Activated CD8-positive, alpha-beta memory T cell treated with anti-CD3 and anti-CD28 coated beads, Interleukin-2, amount 50 U/mL, for 24 hours (primary cell): ENCODE results near the gene LGALS7B.
"Not testable (repeated sequence)": the region's sequence is repeated elsewhere in the genome, so short reads cannot be mapped to it uniquely, and the experiment has no call there.

Experiments
- DNase-seq: peaks from one replicate; pipeline ENCODE4 v3.0.0-alpha.2; 2020; ENCODE audit errors: extremely low read depth

LGALS7B gene

DNA sequence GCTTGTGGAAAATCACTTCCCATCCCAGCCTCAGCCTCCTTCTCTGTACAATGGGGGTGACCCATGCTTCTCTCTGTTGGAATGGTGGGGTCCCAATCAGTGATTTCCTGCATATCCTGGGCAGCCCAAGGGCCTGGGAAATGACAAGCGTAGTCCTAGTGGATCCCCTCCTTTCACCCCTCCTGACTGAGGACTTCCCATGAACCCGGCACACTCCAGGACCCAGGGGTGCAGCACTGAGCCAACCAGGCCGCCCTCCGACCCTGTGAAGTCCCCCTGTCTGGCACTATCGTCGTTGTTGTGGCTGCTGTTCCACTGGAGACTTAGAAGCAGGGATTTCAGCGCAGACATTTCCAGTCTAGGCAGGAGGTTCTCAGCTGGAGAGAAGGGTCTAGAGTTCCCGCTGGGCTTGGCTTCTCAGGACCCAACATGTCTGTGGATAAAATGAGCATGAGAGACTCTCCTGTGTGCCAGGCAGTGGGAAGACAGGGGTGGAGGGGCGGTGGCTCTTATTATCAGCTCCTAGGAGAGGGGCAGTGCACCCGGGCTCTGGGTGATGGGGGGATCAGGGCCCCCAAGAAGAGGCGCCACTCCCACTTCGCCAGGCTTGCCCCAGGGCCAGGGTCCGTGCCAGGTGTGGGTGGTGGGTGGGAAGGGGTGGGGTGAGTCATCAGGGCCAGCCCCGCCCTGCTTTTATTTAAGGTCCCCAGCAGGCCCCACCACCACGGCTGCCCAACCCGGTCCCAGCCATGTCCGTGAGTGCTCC is at the start of gene LGALS7B:
TSS of gene LGALS7B (plus strand) at position 723 of the 766 bp plus-strand sequence. CDS start at position 750, 27 bp downstream.
- no peak for DNase-seq

DNA sequence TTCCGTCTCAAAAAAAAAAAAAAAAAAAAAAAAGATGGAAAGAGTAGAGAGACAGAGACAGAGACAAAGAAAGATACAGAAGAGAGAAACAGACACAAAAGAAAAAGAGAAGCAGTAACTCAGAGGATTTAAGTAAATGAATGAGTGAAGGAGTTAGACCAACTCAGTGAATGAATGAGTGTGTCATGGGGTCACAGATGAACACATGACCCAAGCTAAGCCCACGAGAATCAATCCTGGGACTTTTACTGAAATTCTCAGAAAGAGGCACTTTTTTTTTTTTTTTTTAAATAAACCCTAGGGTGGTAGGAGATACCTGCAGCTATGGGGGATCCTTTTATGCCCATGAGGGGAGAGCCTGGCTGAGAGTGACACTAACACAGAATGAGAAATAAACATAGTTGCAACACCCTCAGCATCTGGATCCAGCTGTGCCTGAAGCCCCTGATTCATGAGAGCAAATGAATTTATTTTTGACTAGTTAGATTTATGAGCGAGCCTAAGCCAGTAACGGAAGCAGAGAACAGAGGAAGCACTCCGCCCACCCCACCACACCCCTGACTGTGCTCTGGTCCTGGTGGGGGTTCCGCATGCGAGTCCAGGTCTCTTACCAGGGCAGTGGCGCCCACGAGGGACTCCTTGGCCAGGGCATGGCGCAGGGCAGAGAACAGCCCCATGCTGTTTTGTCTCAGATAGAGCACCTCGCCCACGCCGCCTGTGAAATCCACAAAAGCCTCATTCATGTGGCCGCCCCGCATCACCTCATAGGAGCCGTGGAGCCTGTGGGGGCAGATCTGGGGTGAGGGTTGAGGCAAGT is 49.4 kb upstream of the LGALS7B start:
- no peak for DNase-seq

DNA sequence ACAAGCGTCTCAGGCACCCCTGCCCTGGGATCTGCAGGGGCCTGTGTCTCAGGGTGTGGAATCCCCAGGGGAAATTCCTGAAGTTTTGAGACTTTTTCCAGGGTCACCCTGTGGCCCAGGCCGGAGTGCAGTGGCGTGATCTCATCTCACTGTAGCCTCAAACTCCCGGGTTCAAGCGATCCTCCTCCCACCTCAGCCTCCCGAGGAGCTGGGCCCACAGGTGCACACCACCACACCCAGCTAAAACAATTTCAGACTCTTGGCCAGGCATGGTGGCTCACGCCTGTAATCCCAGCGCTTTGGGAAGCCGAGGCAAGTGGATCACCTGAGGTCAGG is 48.8 kb upstream of the LGALS7B start:
- no peak for DNase-seq

DNA sequence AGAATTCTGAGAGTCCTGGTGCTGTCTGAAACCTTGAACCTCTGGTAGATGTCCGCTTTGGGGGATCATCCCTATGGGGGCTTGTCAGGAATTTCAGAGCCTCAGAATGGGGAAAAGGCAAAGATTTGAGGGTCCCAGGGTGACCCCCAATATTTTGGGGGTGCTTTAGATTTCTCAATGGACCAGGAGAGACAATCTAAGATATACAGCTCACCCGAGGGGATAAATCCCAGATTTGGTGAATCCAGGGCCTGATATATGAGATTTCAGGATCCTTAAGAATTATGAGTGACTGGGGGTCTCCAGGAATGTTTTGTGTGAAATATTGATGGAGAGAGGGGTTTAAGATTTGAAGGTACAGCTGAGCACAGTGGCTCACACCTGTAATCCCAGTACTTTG is 48.1 kb upstream of the LGALS7B start:
- DNase-seq, result no peak

DNA sequence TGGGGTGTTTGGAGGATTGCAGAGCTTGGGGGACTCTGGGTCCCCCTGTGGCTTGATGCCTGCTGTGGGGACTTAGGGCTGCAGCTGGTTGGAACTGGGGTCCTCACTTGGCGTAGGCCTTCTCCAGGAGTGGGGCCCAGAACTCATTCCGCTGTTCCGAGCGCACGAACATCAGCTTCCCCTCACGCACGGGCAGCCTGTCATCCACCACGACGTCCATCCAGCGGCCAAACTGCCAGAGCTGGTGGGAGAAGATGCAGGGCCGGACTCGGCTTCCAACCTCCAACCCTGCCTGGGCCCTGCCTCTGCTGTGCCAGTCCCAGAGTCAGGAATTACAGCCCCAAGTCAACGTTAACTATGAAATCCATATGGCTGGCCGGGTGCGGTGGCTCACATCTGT is 47.3 kb upstream of the LGALS7B start:
- DNase-seq, result no peak

DNA sequence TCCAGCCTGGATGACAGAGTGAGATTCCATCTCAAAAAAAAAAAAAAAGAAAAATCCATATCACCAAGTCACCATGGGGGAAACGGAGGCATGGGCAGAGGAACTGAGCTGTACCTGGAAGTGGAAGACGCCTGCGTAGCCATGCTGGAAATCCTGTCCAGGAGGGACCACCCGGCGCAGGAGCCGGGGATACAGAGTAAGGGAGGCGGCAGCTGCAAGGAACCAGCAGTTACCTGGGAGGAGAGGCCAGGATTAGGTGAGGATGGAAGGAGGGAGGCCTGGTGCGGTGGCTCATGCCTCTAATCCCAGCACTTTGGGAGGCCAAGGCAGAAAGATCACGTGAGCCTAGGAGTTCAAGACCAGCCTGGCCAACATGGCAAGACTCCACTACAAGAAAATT is 46.7 kb upstream of the LGALS7B start:
- DNase-seq, result no peak

DNA sequence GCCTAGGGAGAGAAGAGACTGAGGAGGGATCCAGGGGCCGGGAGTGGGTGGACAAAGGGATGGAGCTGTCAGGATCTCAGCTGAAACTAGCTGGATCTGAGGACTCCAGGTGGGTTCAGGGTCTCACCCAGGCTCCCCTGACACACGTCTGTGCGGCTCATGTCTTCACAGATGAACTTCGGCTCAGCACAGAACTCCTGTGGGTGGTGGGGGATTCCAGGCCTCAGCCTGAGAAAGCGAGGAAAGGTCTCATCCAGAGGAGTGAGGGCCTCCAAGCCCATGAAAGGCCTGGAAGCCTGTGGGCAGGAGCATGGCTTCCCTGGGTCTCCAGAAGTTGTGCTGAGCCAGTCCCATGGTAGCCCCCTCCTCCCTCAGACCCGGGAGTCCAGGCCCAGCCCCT is 46.1 kb upstream of the LGALS7B start:
- DNase-seq, result no peak

DNA sequence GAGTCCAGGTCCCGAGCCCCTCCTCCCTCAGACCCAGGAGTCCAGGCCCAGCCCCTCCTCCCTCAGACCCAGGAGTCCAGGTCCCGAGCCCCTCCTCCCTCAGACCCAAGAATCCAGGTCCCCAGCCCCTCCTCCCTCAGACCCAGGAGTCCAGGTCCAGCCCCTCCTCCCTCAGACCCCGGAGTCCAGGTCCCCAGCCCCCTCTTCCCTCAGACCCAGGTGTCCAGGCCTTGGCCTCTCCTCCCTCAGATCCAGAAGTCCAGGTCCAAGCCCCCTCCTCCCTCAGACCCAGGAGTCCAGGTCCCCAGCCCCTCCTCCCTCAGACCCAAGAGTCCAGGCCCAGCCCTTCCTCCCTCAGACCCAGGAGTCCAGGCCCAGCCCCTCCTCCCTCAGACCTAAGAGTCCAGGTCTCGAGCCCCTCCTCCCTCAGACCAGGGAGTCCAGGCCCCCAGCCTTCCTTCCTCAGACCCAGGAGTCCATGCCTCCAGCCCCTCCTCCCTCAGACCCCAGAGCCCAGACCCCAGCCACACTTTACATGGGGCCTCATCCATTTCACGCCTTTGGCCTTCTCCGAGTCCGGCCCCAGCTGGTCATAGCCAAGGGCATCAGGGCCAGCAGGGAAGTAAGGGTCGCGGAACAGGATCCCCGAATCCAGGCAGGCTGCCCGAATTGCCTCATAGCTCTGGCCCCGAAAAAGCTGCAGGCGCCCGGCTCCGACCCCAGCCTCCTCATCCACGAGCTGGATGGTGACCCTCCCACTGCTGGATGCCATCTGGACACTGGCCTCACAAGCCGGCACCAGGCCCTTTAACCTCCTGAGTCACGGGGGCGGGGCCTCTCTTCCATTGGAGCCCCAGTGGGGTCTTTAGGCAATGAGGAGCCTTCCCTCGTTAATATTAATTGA is 45.4 kb upstream of the LGALS7B start:
- no peak for DNase-seq

DNA sequence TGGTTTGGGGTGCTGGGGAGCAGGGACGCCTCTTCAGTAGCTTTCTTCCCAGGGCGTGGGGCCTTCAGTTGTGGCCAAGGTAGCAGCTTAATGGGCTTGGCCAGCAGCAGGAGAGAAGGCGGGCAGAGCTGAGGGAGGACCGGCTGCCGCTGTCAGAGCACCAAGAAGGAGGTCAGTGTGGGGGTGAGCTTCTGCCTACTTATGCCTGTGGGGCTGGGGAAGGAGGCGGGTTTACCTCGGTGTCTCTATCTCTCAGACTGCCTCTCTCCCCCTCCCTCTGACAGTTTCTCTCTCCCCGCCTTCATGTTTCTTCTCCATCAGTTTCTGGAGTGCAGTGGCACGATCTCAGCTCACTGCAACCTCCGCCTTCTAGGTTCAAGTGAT is 44.7 kb upstream of the LGALS7B start, which contains the start of gene CAPN12:
TSS of gene CAPN12 (minus strand) at position 177 of the 384 bp plus-strand sequence. CDS start 309 bp downstream, outside the sequence.
- DNase-seq, result no peak

DNA sequence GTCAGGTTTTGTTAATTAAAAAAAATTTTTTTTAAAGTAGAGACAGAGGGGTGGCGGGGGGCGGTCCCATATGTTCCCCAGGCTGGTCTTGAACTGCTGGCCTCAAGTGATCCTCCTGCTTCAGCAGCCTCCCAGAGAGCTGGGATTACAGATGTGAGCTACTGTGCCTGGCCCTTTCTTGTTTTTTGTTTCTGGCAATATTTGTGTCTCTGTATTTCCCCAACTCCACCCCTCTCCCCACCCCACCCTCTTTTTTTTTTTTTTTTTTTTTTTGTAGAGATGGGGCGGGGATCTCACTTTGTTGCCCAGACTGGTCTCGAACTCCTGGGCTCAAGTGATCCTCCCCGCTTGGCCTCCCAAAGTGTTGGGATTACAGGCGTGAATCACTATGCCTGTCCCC is 44.1 kb upstream of the LGALS7B start:
- no peak for DNase-seq

DNA sequence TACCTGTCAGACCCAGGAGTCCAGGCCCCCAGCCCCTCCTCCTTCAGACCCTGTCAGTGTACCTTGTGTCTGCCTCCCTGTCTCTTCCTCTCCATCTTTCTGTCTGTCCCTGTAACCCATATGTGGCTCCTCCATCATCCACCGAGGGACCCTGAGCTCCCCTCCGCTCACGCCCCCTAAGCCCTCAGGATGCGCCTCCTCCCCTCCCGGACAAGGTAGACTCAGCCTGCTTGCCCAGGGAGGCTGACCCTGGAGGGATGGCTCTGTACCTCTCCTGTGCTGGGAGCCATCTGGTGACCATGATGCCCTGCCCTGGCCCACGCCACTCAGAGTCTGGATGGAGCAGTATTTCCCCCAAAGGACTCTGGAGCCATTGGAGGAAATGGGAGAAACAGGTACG is 43.7 kb upstream of the LGALS7B start:
- no peak for DNase-seq

DNA sequence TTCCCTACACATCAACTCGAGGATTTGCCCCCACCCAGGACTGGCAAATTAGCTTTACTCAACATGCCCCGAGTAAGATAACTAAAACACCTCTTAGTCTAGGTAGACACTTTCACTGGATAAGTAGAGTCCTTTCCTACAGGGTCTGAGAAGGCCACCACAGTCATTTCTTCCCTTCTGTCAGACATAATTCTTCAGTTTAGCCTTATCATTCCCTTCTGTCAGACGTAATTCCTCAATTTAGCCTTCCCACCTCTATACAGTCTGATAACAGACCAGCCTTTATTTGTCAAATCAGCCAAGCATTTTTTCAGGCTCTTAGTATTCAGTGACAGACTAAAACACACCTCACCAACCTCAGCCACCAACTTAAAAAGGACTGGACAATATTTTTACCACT is 35.2 kb upstream of the LGALS7B start:
- DNase-seq, result not testable (repeated sequence)

DNA sequence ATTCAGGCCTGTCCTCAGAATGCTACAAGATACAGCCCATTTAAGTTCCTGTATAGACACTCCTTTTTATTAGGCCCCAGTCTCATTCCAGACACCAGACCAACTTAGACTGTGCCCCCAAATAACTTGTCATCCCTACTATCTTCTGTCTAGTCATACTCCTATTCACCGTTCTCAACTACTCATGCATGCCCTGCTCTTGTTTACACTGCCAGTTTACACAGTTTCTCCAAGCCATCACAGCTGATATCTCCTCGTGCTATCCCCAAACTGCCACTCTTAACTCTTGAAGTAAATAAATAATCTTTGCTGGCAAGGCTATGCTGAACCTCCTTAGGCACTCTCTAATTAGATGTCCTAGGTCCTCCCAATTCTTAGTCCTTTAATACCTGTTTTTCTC is 34.8 kb upstream of the LGALS7B start:
- not testable (repeated sequence) for DNase-seq

DNA sequence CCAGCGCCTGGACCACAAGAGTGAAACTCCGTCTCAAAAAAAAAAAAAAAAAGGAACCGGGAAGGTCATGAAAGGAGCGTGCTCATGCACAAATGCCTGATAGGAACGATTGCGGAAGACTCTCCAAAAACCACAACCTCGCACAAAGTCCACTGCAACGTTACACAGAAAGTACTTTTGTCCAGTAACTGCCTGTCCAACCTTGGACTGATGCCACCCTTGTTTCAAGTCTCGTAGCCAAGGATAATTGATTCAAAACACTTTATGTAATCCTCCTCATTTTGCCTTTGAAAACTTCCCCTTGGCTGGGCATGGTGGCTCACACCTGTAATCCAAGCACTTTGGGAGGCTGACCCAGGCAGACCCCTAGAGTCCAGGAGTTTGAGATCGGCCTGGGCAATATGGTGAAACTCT is 29.4 kb upstream of the LGALS7B start:
- no peak for DNase-seq

DNA sequence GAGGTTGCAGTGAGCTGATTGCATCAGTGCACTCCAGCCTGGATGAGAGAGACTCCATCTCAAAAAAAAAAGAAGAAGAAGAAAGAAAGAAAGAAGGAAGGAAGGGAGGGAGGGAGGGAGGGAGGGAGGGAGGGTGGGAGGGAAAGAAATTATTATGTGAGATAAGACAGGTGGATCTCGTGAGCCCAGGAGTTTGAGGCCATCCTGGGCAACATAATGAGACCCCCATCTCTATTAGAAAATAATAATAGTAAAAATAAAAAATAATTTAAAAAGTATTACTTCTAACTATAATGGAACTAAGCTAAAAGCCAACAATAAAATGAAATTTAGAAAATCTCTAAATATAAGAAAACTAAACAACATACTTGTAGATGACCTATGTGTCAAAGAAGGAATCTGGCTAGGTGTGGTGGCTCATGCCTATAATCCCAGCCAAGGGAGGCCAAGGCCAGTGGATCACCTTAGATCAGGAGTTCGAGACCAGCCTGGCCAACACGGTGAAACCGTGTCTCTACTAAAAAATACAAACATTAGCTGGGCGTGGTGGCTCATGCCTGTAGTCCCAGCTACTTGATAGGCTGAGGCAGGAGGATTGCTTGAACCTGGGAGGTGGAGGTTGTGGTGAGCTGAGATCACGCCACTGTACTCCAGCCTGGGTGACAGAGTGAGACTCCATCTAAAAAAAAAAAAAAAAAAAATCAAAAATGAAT is 28.0 kb upstream of the LGALS7B start:
- not testable (repeated sequence) for DNase-seq

DNA sequence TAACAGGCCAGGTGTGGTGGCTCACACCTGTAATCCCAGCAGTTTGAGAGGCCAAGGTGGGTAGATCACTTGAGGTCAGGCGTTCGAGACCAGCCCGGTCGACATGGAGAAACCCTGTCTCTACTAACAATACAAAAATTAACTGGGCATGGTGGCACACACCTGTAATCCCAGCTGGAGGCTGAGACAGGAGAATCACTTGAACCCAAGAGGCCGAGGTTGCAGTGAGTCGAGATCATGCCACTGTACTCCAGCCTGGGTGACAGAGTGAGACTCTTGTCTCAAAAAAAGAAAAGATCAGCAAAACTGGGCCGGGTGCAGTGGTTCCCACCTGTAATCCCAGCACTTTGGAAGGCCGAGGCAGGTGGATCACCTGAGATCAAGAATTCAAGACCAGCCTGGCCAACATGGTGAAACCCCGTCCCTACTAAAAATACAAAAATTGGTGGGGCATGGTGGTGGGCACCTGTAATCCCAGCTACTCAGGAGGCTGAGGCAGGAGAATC is 27.1 kb upstream of the LGALS7B start:
- not testable (repeated sequence) for DNase-seq

DNA sequence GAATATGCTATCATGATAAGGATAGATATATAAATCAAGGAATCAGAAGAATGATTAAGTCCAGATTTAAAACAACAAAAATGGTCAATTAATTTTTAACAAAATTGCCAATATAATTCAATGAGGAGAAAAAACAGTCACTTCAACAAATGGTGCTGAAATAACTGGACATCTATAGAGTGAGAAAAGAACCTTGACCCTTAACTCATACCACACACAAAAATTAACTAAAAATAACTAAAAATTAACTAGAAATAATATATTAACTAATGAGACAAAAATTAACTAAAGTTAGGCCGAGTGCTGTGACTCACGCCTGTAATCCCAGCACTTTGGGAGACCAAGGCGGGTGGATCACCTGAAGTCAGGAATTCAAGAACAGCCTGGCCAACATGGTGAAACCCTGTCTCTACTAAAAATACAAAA is 25.2 kb upstream of the LGALS7B start:
- DNase-seq, result no peak

DNA sequence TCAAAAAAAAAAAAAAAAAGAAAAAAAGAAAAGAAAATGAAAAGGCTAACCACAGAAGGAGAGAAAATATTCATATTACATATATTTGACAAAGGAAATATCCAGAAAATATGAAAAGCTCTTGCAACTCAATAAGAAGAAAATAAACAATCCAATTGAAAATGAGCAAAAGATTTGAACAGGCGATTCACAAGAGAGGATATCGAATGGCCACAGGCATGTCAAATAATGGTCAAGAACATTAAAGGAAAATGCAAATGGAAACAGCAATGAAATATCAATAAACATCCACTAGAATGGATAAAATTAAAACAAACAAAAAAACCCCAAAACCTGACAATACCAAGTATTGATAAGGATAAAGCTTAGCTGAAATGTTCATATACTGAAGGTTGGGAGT is 23.8 kb upstream of the LGALS7B start:
- DNase-seq, result no peak

DNA sequence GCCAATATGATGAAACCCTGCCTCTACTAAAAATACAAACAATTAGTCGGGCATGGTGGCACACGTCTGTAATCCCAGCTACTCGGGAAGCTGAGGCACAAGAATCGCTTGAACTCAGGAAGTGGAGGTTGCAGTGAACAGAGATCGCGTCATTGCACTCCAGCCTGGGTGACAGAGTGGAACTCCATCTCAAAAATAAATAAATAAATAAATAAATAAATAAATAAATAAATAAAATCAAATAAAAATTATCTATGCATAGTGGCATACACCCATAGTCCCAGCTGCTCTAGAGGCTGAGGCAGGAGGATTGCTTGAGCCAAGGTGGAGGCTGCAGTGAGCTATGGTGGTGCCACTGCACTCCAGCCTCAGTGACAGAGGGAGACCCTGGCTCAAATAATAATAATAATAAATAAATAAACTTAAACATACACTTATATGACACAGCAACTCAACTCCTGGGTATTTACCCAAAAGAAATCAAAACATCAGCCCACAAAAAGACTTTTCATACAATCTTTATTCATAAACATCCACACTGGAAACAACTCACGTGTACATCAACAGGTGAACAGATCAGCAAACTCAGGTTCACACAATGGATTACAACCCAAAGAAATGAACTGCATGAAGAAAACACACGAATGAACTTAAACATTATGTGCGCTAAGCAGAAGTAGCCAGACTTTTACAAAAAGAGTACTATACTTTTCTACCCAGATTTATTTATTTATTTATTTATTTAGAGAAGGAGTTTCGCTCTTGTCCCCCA is 22.5 kb upstream of the LGALS7B start:
- DNase-seq, result no peak

DNA sequence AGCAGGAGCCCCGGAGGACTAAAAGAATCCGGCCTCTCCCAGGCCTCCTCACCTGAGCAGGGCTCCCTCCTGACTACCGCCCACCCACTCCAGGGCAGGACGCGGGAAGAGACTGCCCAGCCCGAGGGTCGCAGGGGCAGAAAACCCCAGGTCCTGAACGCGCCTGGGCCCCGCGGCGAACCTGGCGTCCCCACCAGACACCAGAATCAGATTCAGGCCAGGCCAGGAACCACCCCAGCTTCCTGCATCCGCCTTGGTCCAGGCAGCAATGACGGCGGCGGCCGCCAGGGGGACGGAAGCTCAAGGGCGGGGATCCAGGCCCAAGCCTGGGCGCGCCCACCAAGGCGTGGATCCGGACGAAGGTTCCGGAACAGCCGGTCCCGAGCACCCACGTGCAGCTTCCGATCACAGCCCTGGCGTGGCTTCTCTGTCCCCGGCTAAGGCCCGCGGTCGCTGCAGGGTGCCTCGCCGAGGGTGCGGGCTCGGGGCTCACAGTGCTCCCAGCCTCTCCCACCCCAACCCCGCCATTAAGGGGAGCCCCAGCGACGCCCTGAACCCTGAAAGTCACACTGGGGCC is 19.3 kb upstream of the LGALS7B start:
- DNase-seq, result peak; percentile 59
